Fibroblast of lung (primary cell): Measurements from ENCODE around the gene ATP6V0D1.

Experiments
- CTCF ChIP-seq, 2 donors: IDR thresholded peaks in 1 of 2; conservative IDR thresholded peaks in 1 of 2; 1 replicate in 1 of 2; 2 replicates in 1 of 2; pipeline ENCODE4 v1.5.1; 2011 to 2012; ENCODE audit warnings: low read length in 2 of 2, control low read depth in 1 of 2, inconsistent platforms in 1 of 2, low read depth in 1 of 2, mild to moderate bottlenecking in 1 of 2
- EZH2 ChIP-seq: IDR thresholded peaks from 2 replicates; pipeline ENCODE4 v1.5.1; 2012; ENCODE audit warnings: low read length, control low read depth, mild to moderate bottlenecking; ENCODE audit errors: missing control alignments

- TF ChIP-seq CTCF (conservative IDR thresholded peaks at IDR 0.05 in 1 of 2, IDR thresholded peaks at IDR 0.05 in 1 of 2; ENCODE audit: low read depth in 1 of 2, low read length in 2 of 2) (no peak), EZH2 (no peak)
Measured at GRCh38 chr16:67412294-67412693, 68.7 kb downstream of the ATP6V0D1 start.
